Middle frontal gyrus (tissue), 1 donor: Measurements from ENCODE around the gene GTSE1.
A peak's percentile ranks its signal among the peaks of the same experiment; 100 is the strongest.

Experiments used
- DNase-seq: peaks from one replicate; pipeline ENCODE4 v3.0.0-alpha.2; 2015; ENCODE audit warnings: low spot score; ENCODE audit errors: extremely low spot score

Gene GTSE1

DNA sequence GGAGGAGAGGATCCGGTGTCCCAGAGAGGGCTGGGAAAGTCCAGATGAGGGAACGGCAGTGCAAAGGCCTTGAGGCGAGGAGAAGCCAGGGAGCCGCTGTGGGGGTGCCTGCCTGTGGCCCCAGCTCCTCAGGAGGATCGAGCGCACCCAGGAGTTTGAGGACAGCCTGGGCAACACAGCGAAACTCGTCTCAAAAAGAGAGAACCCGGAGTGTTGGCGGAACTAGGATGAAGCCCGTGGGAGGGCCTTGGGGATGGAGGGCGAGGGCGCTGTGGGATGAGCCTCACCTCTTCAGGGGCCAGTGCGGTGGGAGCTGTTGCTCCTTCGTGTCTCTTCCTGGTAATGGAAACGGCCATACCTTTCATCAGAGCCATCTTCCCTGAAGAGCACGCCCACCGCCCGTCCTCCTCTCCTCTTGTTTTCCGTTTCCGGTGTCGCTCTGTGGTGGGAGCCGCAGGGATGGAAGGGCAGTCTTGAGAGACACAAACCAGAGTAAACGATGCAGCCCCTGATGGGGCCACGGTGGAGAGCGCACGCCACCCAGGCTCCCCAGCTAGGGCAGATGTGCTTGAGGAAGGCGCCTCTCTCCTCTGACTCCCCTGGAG is 54.6 kb downstream of the GTSE1 start:
- DNase-seq = no peak

DNA sequence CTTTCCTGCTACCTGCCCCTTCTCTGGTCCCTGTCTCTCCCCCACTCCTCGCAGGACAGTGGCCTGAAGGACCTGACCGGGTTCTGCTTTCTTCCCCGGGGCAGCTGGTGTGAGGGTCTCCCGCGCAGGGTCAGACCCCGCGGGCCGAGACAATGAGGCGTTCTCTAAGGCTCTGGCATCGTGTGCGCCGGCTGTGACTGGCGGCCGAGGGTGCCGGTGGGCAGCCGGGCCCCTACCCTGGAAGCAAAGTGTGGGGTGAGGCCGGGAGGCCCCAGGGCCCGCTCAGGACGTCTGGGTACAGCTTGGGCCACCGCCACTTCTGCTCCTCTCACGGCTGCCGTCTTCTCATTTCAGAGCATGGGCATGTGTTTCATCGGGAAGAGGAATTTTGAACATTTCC is 55.1 kb downstream of the GTSE1 start:
- DNase-seq = no peak

DNA sequence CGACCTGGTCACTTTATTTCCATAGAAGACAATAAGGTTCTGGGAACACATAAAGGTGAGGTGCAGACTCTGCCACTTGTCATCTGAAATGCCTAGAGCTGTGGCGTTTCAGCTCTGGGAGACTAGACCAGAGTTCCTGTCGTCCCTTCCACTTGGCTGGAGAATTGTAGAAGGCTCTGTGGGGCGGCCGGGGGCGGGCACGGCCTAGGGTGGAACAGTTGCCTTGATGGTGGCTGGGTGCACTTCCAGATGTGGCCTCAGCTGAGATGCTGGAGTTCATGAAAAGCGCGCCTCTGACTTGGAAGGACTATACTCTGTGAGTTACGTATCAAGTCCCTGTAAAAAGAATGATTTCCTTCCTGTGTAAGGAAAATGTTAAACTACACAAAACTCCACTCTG is 55.6 kb downstream of the GTSE1 start:
- DNase-seq = no peak

DNA sequence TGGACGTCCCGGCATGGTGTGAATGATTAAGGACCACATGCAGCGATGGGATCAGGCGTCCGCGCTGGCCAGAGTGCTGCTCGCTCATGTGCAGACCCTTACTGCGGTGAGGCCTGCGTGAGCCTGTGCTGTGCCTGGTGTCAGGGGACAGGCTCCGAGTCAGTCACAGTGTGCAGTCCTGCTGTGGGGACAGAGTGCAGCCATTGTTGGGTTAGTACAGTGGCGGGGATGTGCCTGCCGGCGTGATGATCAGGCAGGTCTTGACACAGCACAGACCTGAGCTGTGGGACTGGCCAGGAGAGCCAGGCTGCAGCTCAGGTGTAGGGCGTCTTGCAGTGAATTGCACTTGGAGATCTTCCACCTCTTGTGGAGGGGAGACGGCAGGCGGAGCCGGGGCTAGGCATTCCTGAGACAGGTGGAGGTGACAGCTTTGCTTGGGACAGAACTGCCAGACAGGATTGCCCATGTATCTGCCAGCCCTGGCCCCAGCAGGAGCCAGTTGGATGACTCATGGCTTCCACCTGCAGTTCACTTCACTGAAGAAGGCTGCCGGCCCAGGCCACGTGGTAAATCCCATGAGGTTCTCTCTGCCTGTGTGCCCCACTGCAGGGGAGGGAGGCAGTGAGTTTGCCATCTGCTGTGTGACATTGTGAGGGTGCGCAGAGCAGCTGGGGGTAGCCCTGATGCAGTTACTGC is 56.2 kb downstream of the GTSE1 start:
- DNase-seq = peak; percentile 25

DNA sequence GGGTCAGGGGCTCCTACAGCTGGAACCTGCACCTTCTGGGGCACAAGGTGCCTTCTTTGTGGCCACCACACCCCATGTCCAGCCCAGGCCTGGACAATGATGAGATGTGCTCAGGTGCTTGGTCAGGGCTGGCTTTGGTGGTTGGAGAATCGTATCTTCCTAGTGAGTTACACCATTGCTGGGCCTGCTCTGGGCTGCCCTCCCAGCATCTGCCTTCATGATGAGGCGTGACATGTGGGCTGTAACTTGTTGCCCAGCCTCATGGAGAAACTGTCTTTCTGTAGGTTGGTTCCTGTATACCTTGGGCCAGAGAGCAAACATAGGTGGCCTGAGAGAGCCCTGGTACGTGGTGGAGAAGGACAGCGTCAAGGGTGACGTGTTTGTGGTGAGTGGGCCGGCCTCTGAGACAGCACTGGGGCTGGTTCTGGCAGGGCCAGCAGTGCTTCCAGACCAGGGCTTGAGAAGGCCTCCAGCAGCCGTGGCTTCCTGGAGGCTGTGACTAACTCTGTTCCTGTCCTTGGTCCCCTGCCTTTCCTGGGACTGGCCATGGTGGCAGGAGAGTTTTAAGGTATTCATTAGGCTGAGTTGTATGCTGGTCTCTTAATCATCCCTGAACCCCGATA is 56.9 kb downstream of the GTSE1 start:
- DNase-seq = no peak

DNA sequence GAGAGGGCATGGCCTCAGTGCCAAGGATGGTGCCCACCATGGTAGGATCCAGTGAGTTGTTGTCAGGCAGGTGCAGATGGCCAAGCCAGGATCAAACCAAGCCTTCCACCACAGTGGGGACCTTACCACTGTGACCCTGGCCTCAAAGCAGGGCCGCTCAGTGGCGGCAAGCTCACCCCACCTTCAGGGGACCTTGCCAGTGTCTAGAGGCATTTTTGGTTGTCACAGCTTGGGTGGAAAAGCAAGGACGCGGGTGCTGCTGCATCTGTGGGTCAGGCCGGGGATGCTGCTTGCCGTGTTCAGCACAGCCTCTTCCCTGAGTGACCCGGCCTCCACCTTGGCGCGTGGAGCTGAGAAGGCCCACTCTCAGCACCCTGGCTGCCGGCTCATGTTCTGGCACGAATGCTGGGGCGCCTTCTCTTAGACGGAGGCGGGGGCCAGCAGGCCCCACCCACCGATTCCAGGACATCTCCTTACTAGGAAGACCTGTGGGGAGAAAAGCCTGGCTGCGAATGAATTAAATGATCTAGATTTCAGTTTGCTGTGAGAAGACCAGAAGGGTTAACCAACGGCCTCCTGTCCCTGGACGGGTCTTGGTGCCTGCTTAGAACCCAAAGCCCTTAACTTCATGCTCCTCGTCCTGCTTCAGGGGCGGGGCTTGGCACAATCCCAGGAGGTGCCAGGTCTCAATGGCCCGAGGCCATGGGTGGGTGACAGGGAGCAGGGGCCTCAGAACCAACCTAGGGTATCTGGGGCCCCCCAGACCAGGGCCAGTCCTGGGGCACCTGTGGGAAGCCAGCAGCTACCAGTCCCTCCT is 57.7 kb downstream of the GTSE1 start:
- no peak for DNase-seq

DNA sequence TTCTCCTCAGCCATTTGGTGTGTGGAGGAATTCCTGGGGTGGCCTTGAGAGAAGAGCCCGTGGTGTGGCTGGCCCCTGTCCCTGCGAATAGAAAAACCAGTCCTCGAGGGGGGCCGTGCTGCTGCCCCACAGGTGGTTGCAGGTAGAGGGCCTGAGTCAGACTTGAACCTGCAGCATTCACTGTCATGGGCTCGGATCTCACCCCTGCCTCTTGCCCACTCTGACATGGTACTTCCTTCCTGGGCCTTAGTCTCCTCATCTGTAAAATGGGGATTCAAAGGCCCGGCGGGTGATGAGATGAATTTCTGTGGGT is 58.3 kb downstream of the GTSE1 start:
- no peak for DNase-seq

DNA sequence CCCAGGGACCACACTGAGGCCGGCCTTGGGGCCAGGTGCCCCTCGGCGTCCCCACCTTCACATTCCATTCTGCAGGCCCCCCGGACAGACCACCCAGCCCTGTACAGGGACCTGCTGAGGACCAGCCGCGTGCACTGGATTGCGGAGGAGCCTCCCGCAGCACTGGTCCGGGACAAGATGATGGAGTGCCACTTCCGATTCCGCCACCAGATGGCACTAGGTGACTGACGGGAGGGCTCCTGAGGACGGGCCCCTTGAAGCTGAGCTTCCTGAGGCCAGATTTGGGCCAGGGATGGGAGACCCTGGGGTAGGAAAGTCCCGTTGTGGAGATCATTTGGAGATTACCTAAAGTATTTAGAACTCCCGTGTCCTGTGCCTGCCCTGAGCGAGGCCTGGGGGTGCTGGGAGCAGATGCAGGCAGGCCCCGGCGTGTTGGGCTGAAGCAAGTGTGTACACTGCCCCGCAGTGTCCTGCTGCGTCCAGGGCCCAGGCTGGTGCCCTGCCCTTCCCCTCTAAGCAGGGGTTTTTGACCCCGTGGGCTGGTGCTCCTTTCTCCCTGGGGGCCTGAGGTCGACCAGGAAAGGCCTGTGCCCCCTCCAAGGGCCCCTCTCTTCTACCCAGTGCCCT is 58.8 kb downstream of the GTSE1 start:
- DNase-seq = no peak

DNA sequence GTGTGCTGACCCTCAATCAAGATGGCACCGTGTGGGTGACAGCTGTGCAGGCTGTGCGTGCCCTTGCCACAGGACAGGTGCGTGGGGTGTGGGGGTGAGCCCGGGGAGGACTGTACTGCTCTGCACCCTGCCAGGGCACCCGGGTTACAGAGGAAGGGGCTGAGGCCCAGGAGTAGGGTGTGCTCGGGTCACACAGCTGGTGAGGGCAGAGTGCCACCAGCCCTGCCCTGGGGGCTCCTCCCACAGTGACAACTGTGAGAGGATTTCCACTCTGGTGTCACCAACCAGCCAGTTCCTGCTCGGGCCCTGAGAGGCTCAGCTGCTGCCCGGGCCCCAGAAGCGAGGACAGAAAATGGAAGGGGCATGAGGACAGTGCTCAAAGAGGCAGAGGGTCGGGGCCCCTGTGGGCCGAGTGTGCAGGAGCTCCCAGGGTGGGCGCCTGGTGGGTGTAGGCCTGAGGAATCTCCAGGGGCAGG is 59.4 kb downstream of the GTSE1 start:
- no peak for DNase-seq

DNA sequence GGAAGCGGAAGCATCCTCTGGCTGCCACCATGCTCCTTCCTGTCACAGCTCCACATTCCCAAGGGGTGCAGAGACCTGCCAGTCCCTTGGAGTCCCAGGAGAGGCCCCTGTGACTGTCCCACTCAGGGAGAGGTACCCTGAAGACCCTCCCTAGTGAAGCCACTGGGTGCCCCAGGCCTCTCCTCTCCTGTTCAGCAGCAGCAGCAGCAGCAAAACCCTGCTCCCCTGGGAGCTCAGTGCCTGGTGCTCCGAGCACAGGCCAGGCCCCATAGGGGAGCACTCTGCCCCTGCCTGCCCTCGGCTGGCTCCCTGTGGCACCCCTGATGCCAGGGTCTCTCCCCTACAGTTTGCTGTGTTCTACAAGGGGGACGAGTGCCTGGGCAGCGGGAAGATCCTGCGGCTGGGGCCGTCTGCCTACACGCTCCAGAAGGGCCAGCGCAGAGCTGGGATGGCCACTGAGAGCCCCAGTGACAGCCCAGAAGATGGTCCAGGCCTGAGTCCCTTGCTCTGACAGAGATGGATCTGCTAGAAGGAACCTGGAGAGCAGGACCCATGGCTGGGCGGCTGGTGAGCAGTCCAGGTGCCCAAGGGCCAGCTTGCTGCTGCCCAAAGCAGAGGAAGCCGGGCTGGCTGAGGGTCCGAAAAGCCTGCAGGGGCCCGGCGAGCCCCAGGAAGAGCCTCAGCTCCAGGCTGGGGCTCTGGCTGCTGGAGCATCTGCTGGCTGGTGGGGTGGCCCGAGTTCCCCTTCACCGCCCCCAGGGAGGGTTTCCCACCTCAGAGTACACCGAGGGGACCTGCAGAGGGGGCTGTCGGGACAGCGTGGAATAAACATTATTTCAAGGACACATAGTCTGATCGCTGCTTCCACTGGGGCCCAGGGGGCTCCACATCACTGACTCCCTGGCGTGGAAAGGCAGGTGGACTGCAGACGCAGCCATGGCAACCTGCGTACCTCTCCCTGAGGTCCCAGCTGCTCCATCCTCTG is 60.1 kb downstream of the GTSE1 start:
- DNase-seq = no peak

DNA sequence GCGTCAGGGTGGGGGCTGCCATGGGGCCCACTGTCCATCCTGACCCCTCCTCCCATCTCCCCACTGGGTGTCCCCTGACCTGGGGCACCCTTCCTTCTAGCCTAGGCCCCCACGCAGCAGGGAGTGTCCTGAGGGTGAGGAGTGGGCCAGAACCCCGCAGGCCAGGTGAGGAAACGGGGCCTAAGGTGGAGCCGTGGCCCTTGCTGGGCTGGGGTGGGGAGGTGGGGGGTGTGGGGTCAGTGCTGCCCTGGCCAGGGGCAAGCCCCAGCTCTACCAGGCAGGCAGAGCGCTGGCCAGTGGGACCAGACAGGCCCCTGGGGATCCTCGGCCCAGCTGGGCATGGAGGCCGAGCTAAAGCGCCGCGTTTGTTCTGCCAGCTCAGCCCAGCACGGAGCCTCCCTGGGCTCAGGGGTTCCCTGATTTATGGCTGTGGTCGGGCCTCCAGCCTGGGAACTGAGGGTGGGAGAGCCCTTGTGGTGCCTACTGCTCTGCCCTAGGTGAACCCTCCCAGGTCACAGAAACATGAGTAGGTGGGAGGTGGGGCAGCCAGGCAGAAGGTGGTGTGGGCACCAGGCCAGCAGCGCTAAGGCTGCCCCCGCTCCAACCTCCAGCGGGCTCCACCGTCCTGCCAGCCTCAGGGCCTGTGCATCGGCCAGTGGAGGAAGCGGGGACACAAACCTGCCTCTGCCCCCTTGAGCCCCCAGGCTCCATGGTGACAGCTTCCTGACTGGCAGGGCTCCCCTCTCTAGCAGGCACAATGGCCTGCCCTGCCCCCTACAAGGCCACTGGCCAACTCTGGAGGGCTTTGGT is 61.2 kb downstream of the GTSE1 start:
- no peak for DNase-seq

DNA sequence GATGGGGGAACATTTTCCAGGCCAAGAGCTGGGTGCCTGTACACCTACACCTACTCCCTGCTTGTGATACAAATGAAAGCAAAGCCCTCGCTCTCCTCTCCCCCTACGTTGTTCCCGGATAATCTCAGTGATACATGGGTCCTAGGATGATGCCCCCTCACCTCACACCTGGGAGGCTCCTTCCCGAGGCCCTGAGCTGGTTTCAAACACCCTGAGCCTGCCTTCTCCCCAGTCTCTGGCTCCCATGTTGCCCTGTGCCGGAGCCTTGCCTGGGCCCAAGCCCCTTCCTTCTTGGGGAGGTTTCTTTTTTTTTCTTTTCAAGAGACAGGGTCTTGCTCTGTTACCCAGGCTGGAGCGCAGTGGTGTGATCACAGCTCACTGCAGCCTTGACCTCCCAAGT is 62.1 kb downstream of the GTSE1 start:
- no peak for DNase-seq

DNA sequence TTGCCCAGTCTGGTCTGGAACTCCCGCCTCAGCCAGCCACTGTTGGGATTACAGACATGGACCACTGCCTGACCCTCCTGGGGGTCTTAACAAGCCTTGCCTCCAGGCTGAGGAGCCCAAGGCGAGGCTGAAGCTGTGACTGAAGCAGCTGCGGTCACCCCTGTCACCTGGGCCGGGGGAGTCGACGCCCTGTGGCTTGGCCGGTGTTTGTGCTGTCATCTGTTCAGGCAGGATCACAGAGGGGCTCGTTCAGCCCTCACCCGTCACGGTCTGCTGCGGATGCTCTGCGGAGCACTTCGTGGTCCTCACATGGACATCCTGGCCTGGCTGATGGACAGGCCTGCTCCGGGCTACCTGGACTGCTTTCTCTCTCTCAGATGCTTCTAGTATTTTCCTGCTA is 62.7 kb downstream of the GTSE1 start:
- no peak for DNase-seq

DNA sequence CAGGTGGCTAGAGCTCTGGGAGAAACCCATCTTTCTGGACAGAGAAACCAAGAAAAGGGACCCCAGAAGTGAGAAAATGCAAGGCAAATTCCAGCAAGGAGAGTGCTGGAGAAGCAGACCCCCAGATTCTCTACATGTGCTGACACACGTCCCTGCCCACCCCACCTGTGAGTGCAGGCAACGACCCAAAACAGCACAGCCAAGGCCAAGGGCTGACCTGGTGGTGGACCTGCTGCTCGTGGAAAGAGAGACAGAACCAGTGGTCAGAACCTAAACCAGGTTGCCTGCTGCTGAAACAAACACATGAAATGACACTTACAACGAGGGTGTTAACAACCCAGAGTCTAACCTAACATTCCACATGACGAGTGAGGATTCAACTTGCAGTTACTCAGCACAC is 63.4 kb downstream of the GTSE1 start:
- no peak for DNase-seq

DNA sequence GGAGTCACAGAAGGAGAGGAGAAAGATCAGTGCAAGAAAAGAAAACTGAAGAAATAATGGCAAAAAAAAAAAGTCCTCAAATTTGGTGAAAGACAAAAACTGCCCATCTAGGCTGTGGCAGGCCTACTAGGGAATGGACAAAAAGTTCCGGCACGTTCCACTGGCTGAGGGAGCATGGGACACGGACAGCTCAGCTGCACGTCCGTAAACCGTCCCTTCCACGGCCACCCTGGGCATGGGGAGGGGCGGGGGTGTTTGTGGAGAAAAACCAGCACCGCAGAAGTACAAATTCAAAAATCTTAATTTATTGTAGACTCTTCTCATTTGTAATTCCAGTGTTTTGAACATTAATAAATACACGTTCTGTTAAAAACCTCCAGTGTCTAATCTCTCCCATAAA is 64.2 kb downstream of the GTSE1 start:
- no peak for DNase-seq

DNA sequence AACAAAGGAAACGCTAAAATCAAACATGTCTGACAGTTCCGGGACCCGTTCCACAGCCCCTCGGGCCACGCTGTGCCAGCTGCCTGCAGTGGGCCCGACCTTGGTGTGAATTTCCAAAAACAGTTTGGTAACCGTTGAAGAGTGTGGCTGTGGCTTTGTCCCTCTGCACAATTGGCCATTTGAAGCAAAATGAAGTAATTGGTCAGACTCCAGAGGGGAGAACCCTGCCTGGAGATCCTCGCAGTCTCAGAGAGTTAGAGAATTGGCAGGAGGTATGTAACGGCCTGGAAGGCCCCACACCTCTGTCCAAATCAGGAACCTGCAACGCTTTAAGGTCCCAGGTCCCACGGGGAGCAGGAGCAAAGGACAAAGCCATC is 65.1 kb downstream of the GTSE1 start:
- DNase-seq = no peak

DNA sequence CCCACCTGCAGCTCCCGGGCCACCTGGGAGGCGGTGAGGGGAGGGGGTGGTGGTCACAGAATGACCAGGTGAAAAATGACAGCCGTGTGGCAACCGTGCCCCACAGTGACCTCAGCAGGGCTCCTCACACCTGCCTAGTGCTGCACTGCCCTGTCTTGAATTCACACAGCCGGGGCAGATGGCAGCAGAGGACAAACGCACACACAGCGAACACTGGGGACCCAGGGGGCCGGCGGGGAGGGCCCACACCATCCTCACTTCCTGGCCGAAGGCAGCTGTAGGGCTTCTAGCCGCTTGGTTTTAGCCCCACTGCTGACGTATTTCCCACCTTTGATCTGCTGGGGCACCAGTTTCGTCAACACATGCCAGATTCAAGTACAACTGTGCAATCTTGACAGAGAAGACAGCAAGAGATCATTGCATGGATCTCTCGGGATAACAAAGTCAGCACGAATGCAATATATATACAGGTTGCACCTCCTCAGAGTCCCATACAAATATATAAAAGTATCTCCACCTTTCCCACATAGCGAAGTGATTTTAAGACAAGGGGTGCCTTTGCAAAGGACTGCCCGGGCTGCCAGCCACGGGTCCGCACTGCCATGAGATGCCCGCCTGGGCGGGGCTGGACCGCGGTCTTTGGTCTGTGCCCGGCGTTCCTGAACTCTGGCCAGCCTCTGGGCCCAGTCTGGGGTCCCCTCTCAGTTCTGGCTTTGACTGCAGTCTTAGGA is 65.7 kb downstream of the GTSE1 start:
- DNase-seq = no peak

DNA sequence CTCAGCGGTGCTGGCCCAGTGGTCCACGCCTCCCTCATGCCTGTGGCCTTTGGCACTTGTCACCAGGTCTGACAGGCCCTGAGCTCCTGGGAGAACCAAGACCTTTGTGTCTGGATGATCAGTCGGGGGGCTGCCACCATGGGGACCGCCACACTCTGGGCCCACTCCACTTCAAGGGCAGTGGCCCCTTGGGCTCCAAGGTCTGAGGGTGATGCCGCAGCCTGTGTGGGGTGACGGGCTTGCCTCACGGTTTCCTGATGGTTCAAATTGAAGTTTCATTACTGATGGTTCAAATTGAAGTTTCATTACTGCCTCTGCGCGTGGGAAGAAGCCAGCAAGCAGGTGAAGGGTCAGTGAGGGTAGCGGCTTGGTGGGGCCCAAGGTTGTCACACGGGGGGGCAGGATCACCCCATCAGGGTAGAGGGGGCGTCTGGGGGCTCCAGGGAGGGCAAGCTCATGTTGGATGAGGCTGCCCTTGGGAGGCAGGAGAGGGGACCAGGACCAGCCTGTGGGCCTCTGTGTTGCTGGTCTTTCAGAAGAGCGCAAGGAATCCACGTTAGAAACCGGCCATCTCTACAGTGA is 66.4 kb downstream of the GTSE1 start:
- no peak for DNase-seq
